Lung (tissue), 12 donors: ENCODE data around the gene ARL11. TPM values are rescaled to one million over a fixed set of nuclear protein-coding genes. Genes with fewer than 3 reads are reported as not detected.
"Not testable (repeated sequence)": the region's sequence is repeated elsewhere in the genome, so short reads cannot be mapped to it uniquely, and the experiment has no call there.

Experiments
- ATAC-seq: fragments of 200-7000 bp; cut with Tn5 transposase; one replicate; pipeline ENCODE4 v1.9.1; 2020; ENCODE audit warnings: moderate number of reproducible peaks; ENCODE audit not compliant: insufficient read depth, low FRiP score
- DNase-seq, 3 donors: peaks; one replicate each; pipeline ENCODE4 v3.0.0-alpha.2; 2013 to 2017
- H3K27ac ChIP-seq, 2 donors: one replicate each; pipeline ENCODE4 v1.5.1; 2013; ENCODE audit warnings: mild to moderate bottlenecking in 2 of 2, moderate library complexity in 2 of 2, control low read depth in 1 of 2, inconsistent platforms in 1 of 2, low read depth in 1 of 2, low read length in 1 of 2
- H3K27me3 ChIP-seq, 3 donors: one replicate each; pipeline ENCODE4 v1.5.1; 2013; ENCODE audit warnings: low read length in 2 of 3; ENCODE audit not compliant: control insufficient read depth in 3 of 3, insufficient read depth in 3 of 3
- H3K36me3 ChIP-seq, 4 donors: one replicate each; pipeline ENCODE4 v1.5.1; 2013; ENCODE audit warnings: low read length in 4 of 4, mild to moderate bottlenecking in 1 of 4, moderate library complexity in 1 of 4; ENCODE audit not compliant: control insufficient read depth in 4 of 4, insufficient read depth in 4 of 4
- H3K4me1 ChIP-seq, 5 donors: one replicate each; pipeline ENCODE4 v1.5.1; 2013; ENCODE audit warnings: low read length in 5 of 5, mild to moderate bottlenecking in 2 of 5, moderate library complexity in 1 of 5; ENCODE audit not compliant: control insufficient read depth in 5 of 5, insufficient read depth in 5 of 5
- H3K4me3 ChIP-seq: one replicate; pipeline ENCODE4 v1.5.1; 2013; ENCODE audit warnings: mild to moderate bottlenecking, control low read depth, moderate library complexity
- H3K9ac ChIP-seq, 2 donors: one replicate each; pipeline ENCODE4 v1.5.1; 2013; ENCODE audit warnings: low read length in 2 of 2, control low read depth in 1 of 2; ENCODE audit not compliant: insufficient read depth in 1 of 2
- H3K9me3 ChIP-seq, 4 donors: one replicate each; pipeline ENCODE4 v1.5.1; 2013; ENCODE audit warnings: low read length in 3 of 4, mild to moderate bottlenecking in 1 of 4, moderate library complexity in 1 of 4; ENCODE audit not compliant: control insufficient read depth in 4 of 4, insufficient read depth in 3 of 4
- CTCF ChIP-seq: IDR thresholded peaks from 2 replicates; pipeline ENCODE4 v1.5.1; 2012; ENCODE audit warnings: mild to moderate bottlenecking; ENCODE audit errors: control extremely low read depth, extremely low read depth
- WGBS, 2 donors: extraction: QIAGEN DNeasy Blood & Tissue Kit; methylation state at CpG; one replicate each; pipeline ENCODE4 v1.1.7; 2013; 5-methylcytosine and 5-hydroxymethylcytosine counted together
- polyA plus RNA-seq, 2 donors: library from polyadenylated mRNA; stranded (reverse); fragments of 200-250 nt; gene quantifications; one replicate each; pipeline ENCODE4 v1.2.1, GENCODE V29; 2013
- total RNA-seq, 2 donors: library from RNA; depleted of rRNA in 1 of 2; stranded (reverse); fragments of >200 nt in 1 of 2; gene quantifications; one replicate each; pipeline ENCODE4 v1.2.1, GENCODE V29; 2014 to 2021
- donor health status: control.
- donor health status: control.
- donor health status: Bipolar disorder and iron deficiency.
- donor health status: healthy.
- donor health status: DM: yes; HTN: yes; CAD: no.

The ARL11 gene
- total and polyA plus RNA-seq, 4 donors = 1.1 to 8.9 (median 4.4) TPM

GRCh38 chr13:49608651-49609331, 19.5 kb upstream of the ARL11 start:
- TF ChIP-seq CTCF = no peak
- Histone ChIP-seq H3K27ac (no peak overlapping the region), H3K9me3 (no peaks in the 10 kb centered on the region), H3K4me1 (peaks cover 0 to 2% (median 0%) of the 10 kb centered on the region in 5 donors), H3K27me3 (no peaks in the 10 kb centered on the region), H3K4me3 (no peak overlapping the region), H3K36me3 (peaks cover 0 to 1% (median 0%) of the 10 kb centered on the region in 4 donors), H3K9ac (no peak overlapping the region)
- ATAC-seq (no peak), DNase-seq (no peak)
- WGBS, 2 donors = 37 to 73% methylated on average over 1 of the region's 1 CpG

- DNase-seq = peak in 1 of 3 donors; percentile 34
- ATAC-seq = no peak
- 87 to 88% methylated on average over 1 of the region's 1 CpG for WGBS, 2 donors
- no peak for TF ChIP-seq CTCF
- Histone ChIP-seq H3K27me3 (no peaks in the 10 kb centered on the region), H3K36me3 (peaks cover 0 to 1% (median 0%) of the 10 kb centered on the region in 4 donors), H3K9me3 (no peaks in the 10 kb centered on the region), H3K9ac (no peak overlapping the region), H3K4me1 (peaks cover 0 to 2% (median 0%) of the 10 kb centered on the region in 5 donors), H3K4me3 (no peak overlapping the region), H3K27ac (no peak overlapping the region)
These were observed 18.1 kb upstream of the ARL11 start for GRCh38 chr13:49610176-49610575.

- not testable (repeated sequence) for H3K9me3 ChIP-seq, H3K9ac ChIP-seq, H3K4me3 ChIP-seq, H3K27me3 ChIP-seq, ATAC-seq, H3K36me3 ChIP-seq, DNase-seq, H3K27ac ChIP-seq
- H3K4me1 ChIP-seq = peaks cover 4 to 14% (median 7%) of the 10 kb centered on the region in 5 donors
- WGBS, 2 donors = 94 to 95% methylated on average over 3 of the region's 3 CpGs
These were observed 16.3 kb upstream of the ARL11 start for GRCh38 chr13:49612042-49612441.

GRCh38 chr13:49615836-49616675, 12.3 kb upstream of the ARL11 start:
- Histone ChIP-seq H3K36me3 (no peaks in the 10 kb centered on the region), H3K27me3 (no peaks in the 10 kb centered on the region), H3K9ac (peak overlapping the region in 1 of 2 donors; percentile 33), H3K9me3 (no peaks in the 10 kb centered on the region), H3K4me3 (no peak overlapping the region), H3K27ac (peak overlapping the region; percentile 80 to 82), H3K4me1 (peaks cover 7 to 20% (median 11%) of the 10 kb centered on the region in 5 donors)
- ATAC-seq (no peak), DNase-seq (peak in 2 of 3 donors; percentile 61 to 65)
- 44 to 54% methylated on average over 8 of the region's 8 CpGs for WGBS, 2 donors
- TF ChIP-seq CTCF = no peak
